IMR-90 (cell line): ENCODE measurements around the gene TIAM2. TPM values are rescaled to one million over a fixed set of nuclear protein-coding genes. Genes with fewer than 3 reads are reported as not detected.

ENCODE experiments used
- ATAC-seq: fragments of 200-7000 bp; cut with Tn5 transposase; 2 replicates; pipeline ENCODE4 v1.9.1; 2020; ENCODE audit warnings: low read depth, mild to moderate bottlenecking, moderate library complexity
- BruUV-seq: library from RNA; stranded (reverse); fragments of 400-500 nt; replicated peaks from 2 replicates; lab custom pipeline; 2021; lab: Mats Ljungman, UMichigan
- CTCF ChIA-PET: fragments of 300-600 bp; formaldehyde crosslinking; extraction: SDS; loops from one replicate; lab custom pipeline; 2021; ENCODE audit warnings: antibody characterized with exemption; lab: Yijun Ruan, JAX
- POLR2A ChIA-PET: fragments of 300-600 bp; sonication (Branson Sonifier 250); formaldehyde crosslinking; loops from one replicate; lab custom pipeline; 2022; ENCODE audit warnings: antibody characterized with exemption; ENCODE audit not compliant: unreplicated experiment; lab: Charles Lee
- DNase-seq: peaks from one replicate; pipeline ENCODE4 v3.0.0; 2013
- H2AFZ ChIP-seq: replicated peaks from 2 replicates; pipeline ENCODE3; 2013; ENCODE audit warnings: low read length, mild to moderate bottlenecking; ENCODE audit not compliant: poor library complexity
- H2AK5ac ChIP-seq: 2 replicates; pipeline ENCODE4 v1.6.1; 2013; ENCODE audit warnings: low read depth, low read length, inconsistent platforms
- H2AK9ac ChIP-seq: replicated peaks from 2 replicates; pipeline ENCODE3; 2013; ENCODE audit warnings: mild to moderate bottlenecking, low read depth, low read length, moderate library complexity; ENCODE audit not compliant: poor library complexity
- H2BK120ac ChIP-seq: 2 replicates; pipeline ENCODE4 v1.6.1; 2013; ENCODE audit warnings: low read depth, low read length, inconsistent platforms
- H2BK15ac ChIP-seq: 3 replicates; pipeline ENCODE4 v1.6.1; 2013; ENCODE audit warnings: low read depth, low read length, inconsistent platforms
- H2BK20ac ChIP-seq: 2 replicates; pipeline ENCODE4 v1.6.1; 2013; ENCODE audit warnings: low read depth, mild to moderate bottlenecking, inconsistent platforms, low read length, moderate library complexity
- H2BK5ac ChIP-seq: 2 replicates; pipeline ENCODE4 v1.6.1; 2013; ENCODE audit warnings: mild to moderate bottlenecking, low read depth, low read length, inconsistent platforms; ENCODE audit not compliant: poor library complexity, severe bottlenecking
- H3K14ac ChIP-seq: replicated peaks from 2 replicates; pipeline ENCODE4 v1.6.1; 2013; ENCODE audit warnings: low read depth, low read length, inconsistent platforms
- H3K18ac ChIP-seq: 2 replicates; pipeline ENCODE4 v1.6.1; 2013; ENCODE audit warnings: low read depth, low read length, control low read depth
- H3K23ac ChIP-seq: 2 replicates; pipeline ENCODE4 v1.6.1; 2013; ENCODE audit warnings: low read depth, low read length, inconsistent platforms
- H3K27ac ChIP-seq: 2 replicates; pipeline ENCODE4 v1.5.1; 2013; ENCODE audit warnings: mild to moderate bottlenecking, control low read depth, low read length; ENCODE audit not compliant: insufficient read depth
- H3K27me3 ChIP-seq: 2 replicates; pipeline ENCODE4 v1.6.1; 2013; ENCODE audit warnings: low read length; ENCODE audit not compliant: control insufficient read depth, insufficient read depth
- H3K36me3 ChIP-seq: 2 replicates; pipeline ENCODE4 v1.6.1; 2013; ENCODE audit warnings: low read length, mixed read lengths; ENCODE audit not compliant: control insufficient read depth, insufficient read depth
- H3K4ac ChIP-seq: 2 replicates; pipeline ENCODE4 v1.6.1; 2013; ENCODE audit warnings: low read depth, low read length, inconsistent platforms
- H3K4me1 ChIP-seq: 2 replicates; pipeline ENCODE4 v1.6.1; 2013; ENCODE audit warnings: low read length, mixed read lengths; ENCODE audit not compliant: control insufficient read depth, insufficient read depth
- H3K4me2 ChIP-seq: 2 replicates; pipeline ENCODE4 v1.6.1; 2013; ENCODE audit warnings: low read depth, mild to moderate bottlenecking, control low read depth, low read length, moderate library complexity
- H3K4me3 ChIP-seq: 2 replicates; pipeline ENCODE4 v1.5.1; 2013; ENCODE audit warnings: low read depth, mild to moderate bottlenecking, control low read depth, low read length, moderate library complexity; ENCODE audit not compliant: insufficient read depth
- H3K56ac ChIP-seq: 2 replicates; pipeline ENCODE4 v1.6.1; 2013; ENCODE audit warnings: low read length, inconsistent platforms; ENCODE audit not compliant: insufficient read depth; ENCODE audit errors: extremely low read depth
- H3K79me1 ChIP-seq, 2 experiments: 2 replicates each; pipeline ENCODE4 v1.6.1; 2013; ENCODE audit warnings: low read length in 2 of 2, inconsistent platforms in 1 of 2, low read depth in 1 of 2
- H3K9ac ChIP-seq: 2 replicates; pipeline ENCODE4 v1.6.1; 2013; ENCODE audit warnings: low read depth, low read length, control low read depth
- H3K9me1 ChIP-seq: 2 replicates; pipeline ENCODE4 v1.6.1; 2013; ENCODE audit warnings: low read length, inconsistent platforms; ENCODE audit not compliant: insufficient read depth
- H3K9me3 ChIP-seq: 2 replicates; pipeline ENCODE4 v1.6.1; 2013; ENCODE audit warnings: low read length; ENCODE audit not compliant: control insufficient read depth, insufficient read depth
- H4K20me1 ChIP-seq: 2 replicates; pipeline ENCODE4 v1.6.1; 2013; ENCODE audit warnings: low read length, inconsistent platforms; ENCODE audit not compliant: insufficient read depth
- H4K5ac ChIP-seq: 2 replicates; pipeline ENCODE4 v1.6.1; 2013; ENCODE audit warnings: mild to moderate bottlenecking, low read depth, low read length, control low read depth
- H4K8ac ChIP-seq, 2 experiments: 2 replicates each; pipeline ENCODE4 v1.6.1; 2013; ENCODE audit warnings: low read depth in 2 of 2, low read length in 2 of 2, control low read depth in 1 of 2, inconsistent platforms in 1 of 2
- H4K91ac ChIP-seq: 2 replicates; pipeline ENCODE4 v1.6.1; 2013; ENCODE audit warnings: low read depth, low read length, inconsistent platforms; ENCODE audit not compliant: insufficient read depth
- BHLHE40 ChIP-seq: fragments of 150-350 bp; IDR thresholded peaks from 2 replicates; pipeline ENCODE4 v1.6.1; 2016; ENCODE audit warnings: mild to moderate bottlenecking, low read depth, low read length
- CEBPB ChIP-seq: IDR thresholded peaks from 2 replicates; pipeline ENCODE4 v1.6.1; 2012; ENCODE audit warnings: low read depth, low read length, improper control_type of control experiment
- CHD1 ChIP-seq: IDR thresholded peaks from 2 replicates; pipeline ENCODE4 v1.6.1; 2012; ENCODE audit warnings: low read depth, low read length, improper control_type of control experiment
- FOS ChIP-seq: fragments of 150-350 bp; IDR thresholded peaks from 2 replicates; pipeline ENCODE4 v1.6.1; 2016; ENCODE audit warnings: low read depth, low read length
- MAFK ChIP-seq: IDR thresholded peaks from 2 replicates; pipeline ENCODE4 v1.6.1; 2012; ENCODE audit warnings: low read depth, low read length, improper control_type of control experiment
- MAZ ChIP-seq: IDR thresholded peaks from 2 replicates; pipeline ENCODE4 v1.6.1; 2012; ENCODE audit warnings: low read depth, mild to moderate bottlenecking, low read length, improper control_type of control experiment, moderate library complexity, borderline replicate concordance
- MXI1 ChIP-seq: IDR thresholded peaks from 2 replicates; pipeline ENCODE4 v1.6.1; 2012; ENCODE audit warnings: low read depth, mild to moderate bottlenecking, low read length, moderate library complexity, borderline replicate concordance
- NFE2L2 ChIP-seq: fragments of 150-350 bp; IDR thresholded peaks from 2 replicates; pipeline ENCODE4 v1.6.1; 2016; ENCODE audit warnings: low read depth, mild to moderate bottlenecking, low read length
- POLR2A ChIP-seq: IDR thresholded peaks from 2 replicates; pipeline ENCODE4 v1.6.1; 2012; ENCODE audit warnings: mild to moderate bottlenecking, low read depth, low read length
- RAD21 ChIP-seq: IDR thresholded peaks from 2 replicates; pipeline ENCODE4 v1.6.1; 2012; ENCODE audit warnings: low read length, improper control_type of control experiment
- RCOR1 ChIP-seq: IDR thresholded peaks from 2 replicates; pipeline ENCODE4 v1.6.1; 2012; ENCODE audit warnings: mild to moderate bottlenecking, low read length, improper control_type of control experiment; ENCODE audit not compliant: insufficient replicate concordance
- RFX5 ChIP-seq: IDR thresholded peaks from 2 replicates; pipeline ENCODE4 v1.8.0; 2012; ENCODE audit warnings: low read depth, mild to moderate bottlenecking, low read length, moderate library complexity
- SMC3 ChIP-seq: fragments of 150-350 bp; IDR thresholded peaks from 2 replicates; pipeline ENCODE4 v1.6.1; 2016; ENCODE audit warnings: low read depth, mild to moderate bottlenecking, antibody characterized with exemption, low read length, moderate library complexity
- WGBS, 2 experiments: methylation state at CpG; one replicate each; pipeline versions ENCODE4 v1.1.5 to v1.1.7; 2013; ENCODE audit warnings: missing lambda C conversion rate in 2 of 2; ENCODE audit not compliant: insufficient read length in 1 of 2; ENCODE audit errors: extremely low coverage in 2 of 2; 5-methylcytosine and 5-hydroxymethylcytosine counted together
- dilution Hi-C: fragments of 300-500 bp; cut with HindIII; formaldehyde crosslinking; loops from one replicate; pipeline ENCODE4 v1.14.3; 2018; ENCODE audit warnings: low sequenced_read_pairs; ENCODE audit not compliant: unreplicated experiment
- in situ Hi-C: fragments of 300-500 bp; cut with MboI; formaldehyde crosslinking; loops from 3 replicates; pipeline ENCODE4 v1.14.3; 2019; ENCODE audit warnings: low sequenced_read_pairs, inconsistent platforms, mixed read lengths
- intact Hi-C: fragments of 100-400 bp; cut with micrococcal nuclease; formaldehyde crosslinking; loops from 2 replicates; pipeline ENCODE4 v1.10.0; 2022
- polyA plus RNA-seq, 3 experiments: library from polyadenylated mRNA; depleted of rRNA; stranded (reverse); fragments of >200 nt; gene quantifications; 2 replicates each; pipeline ENCODE4 v1.2.3, GENCODE V29; 2012; ENCODE audit warnings: low replicate concordance in 1 of 3
- total RNA-seq: library from RNA; depleted of rRNA; stranded (reverse); fragments of >200 nt; gene quantifications from 2 replicates; pipeline ENCODE4 v1.2.3, GENCODE V29; 2012
- TF ChIP-seq, protein P1 (sequence below): conservative IDR thresholded peaks from 2 replicates; pipeline ENCODE4 v1.5.1; 2012; ENCODE audit warnings: mild to moderate bottlenecking, low read depth, low read length, improper control_type of control experiment
- TF ChIP-seq, protein P2 (sequence below): fragments of 150-350 bp; IDR thresholded peaks from 2 replicates; pipeline ENCODE4 v1.6.1; 2016; ENCODE audit warnings: low read depth, mild to moderate bottlenecking, low read length, moderate library complexity, borderline replicate concordance
- TF ChIP-seq, protein P3 (sequence below): fragments of 150-350 bp; IDR thresholded peaks from 2 replicates; pipeline ENCODE4 v1.6.1; 2017; ENCODE audit warnings: mild to moderate bottlenecking, antibody characterized with exemption, low read length, low read depth

The TIAM2 gene
- total and polyA plus RNA-seq, 2 of the 4 experiments (the other 2 are of a cell fraction): 3.1 to 4.7 TPM

DNA sequence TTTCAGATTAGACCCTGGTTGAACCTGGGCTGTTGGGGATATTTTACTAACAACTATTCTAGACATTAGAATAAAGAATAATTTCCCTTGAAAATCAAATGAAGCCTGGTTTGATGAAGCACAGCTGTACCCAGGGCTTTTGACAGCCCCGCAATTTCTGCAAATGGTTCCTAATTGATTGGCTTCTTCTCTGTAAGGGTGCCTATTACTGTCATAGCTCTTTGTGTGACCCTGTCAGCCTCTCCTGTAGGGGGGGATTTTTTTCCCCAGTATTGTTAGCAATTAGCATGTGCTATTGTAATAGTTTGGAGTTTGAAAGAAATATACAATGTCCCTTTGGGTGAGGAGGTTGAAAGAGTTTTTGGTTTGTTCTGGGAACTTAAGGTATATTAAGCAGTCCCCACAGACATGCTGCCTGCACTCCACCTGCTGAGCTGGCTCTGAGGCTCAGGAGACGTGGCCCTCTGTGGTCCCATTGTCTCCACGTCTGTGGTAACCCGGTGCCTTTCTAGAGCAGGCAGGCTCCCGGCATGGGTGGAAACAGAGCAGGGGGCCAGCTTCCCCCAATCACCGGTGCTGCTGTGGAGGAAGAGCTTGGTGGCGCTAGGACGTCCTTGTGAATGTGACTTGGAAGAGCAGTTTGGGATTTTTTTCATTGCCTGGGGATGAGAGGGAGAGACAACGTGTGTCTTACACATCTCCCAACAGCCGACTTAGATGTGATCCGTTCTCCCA is 221.4 kb downstream of the TIAM2 start:
- no peak for TF ChIP-seq CHD1
- TF ChIP-seq POLR2A: no peak
- no peak for TF ChIP-seq FOS
- no peak for TF ChIP-seq NFE2L2
- TF ChIP-seq BHLHE40: no peak
- TF ChIP-seq RCOR1: no peak
- TF ChIP-seq SMC3: no peak
- no peak for TF ChIP-seq MAFK
- TF ChIP-seq CEBPB: no peak
- TF ChIP-seq MXI1: no peak
- TF ChIP-seq RFX5: no peak
- TF ChIP-seq RAD21: no peak
- no peak for TF ChIP-seq MAZ
- TF ChIP-seq, protein P1, sequence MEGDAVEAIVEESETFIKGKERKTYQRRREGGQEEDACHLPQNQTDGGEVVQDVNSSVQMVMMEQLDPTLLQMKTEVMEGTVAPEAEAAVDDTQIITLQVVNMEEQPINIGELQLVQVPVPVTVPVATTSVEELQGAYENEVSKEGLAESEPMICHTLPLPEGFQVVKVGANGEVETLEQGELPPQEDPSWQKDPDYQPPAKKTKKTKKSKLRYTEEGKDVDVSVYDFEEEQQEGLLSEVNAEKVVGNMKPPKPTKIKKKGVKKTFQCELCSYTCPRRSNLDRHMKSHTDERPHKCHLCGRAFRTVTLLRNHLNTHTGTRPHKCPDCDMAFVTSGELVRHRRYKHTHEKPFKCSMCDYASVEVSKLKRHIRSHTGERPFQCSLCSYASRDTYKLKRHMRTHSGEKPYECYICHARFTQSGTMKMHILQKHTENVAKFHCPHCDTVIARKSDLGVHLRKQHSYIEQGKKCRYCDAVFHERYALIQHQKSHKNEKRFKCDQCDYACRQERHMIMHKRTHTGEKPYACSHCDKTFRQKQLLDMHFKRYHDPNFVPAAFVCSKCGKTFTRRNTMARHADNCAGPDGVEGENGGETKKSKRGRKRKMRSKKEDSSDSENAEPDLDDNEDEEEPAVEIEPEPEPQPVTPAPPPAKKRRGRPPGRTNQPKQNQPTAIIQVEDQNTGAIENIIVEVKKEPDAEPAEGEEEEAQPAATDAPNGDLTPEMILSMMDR: no peak
- TF ChIP-seq, protein P2, sequence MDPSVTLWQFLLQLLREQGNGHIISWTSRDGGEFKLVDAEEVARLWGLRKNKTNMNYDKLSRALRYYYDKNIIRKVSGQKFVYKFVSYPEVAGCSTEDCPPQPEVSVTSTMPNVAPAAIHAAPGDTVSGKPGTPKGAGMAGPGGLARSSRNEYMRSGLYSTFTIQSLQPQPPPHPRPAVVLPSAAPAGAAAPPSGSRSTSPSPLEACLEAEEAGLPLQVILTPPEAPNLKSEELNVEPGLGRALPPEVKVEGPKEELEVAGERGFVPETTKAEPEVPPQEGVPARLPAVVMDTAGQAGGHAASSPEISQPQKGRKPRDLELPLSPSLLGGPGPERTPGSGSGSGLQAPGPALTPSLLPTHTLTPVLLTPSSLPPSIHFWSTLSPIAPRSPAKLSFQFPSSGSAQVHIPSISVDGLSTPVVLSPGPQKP: no peak
- TF ChIP-seq, protein P3, sequence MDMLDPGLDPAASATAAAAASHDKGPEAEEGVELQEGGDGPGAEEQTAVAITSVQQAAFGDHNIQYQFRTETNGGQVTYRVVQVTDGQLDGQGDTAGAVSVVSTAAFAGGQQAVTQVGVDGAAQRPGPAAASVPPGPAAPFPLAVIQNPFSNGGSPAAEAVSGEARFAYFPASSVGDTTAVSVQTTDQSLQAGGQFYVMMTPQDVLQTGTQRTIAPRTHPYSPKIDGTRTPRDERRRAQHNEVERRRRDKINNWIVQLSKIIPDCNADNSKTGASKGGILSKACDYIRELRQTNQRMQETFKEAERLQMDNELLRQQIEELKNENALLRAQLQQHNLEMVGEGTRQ: no peak
- H2BK120ac ChIP-seq: no peak overlapping the region
- dilution Hi-C loops (no loop called here), intact Hi-C loops (no loop called here), in situ Hi-C loops (no loop called here)
- H2BK20ac ChIP-seq: no peak overlapping the region
- no peak overlapping the region for H3K18ac ChIP-seq
- H3K36me3 ChIP-seq: no peaks in the 10 kb centered on the region; the same call in 1 of the 2 replicates
- BruUV-seq: no TSS peak
- ChIA-PET POLR2A (no interaction called here), CTCF (no interaction called here)
- no peak overlapping the region for H3K9ac ChIP-seq
- H2AFZ ChIP-seq: no peak overlapping the region
- H3K9me3 ChIP-seq: no peaks in the 10 kb centered on the region
- no peak overlapping the region for H3K14ac ChIP-seq
- H4K8ac ChIP-seq: no peak overlapping the region
- no peak overlapping the region for H2AK5ac ChIP-seq
- no peaks in the 10 kb centered on the region for H3K27me3 ChIP-seq
- no CpG with 5 or more reads among the region's 11 CpGs for WGBS, 2 experiments
- DNase-seq (no peak), ATAC-seq (no peak)
- no peak overlapping the region for H4K91ac ChIP-seq
- no peaks in the 10 kb centered on the region for H3K9me1 ChIP-seq
- no peak overlapping the region for H3K4me3 ChIP-seq
- H3K79me1 ChIP-seq: no peaks in the 10 kb centered on the region
- H2BK5ac ChIP-seq: no peak overlapping the region
- no peak overlapping the region for H3K4ac ChIP-seq
- no peak overlapping the region for H4K5ac ChIP-seq
- no peak overlapping the region for H3K23ac ChIP-seq
- H3K4me1 ChIP-seq: no peaks in the 10 kb centered on the region
- H2AK9ac ChIP-seq: no peak overlapping the region
- H2BK15ac ChIP-seq: no peak overlapping the region
- H3K27ac ChIP-seq: no peak overlapping the region
- no peak overlapping the region for H3K4me2 ChIP-seq
- no peaks in the 10 kb centered on the region for H4K20me1 ChIP-seq
- H3K56ac ChIP-seq: no peak overlapping the region
